HG02678 (cell line): ENCODE data around the gene CD2.

Source experiments
- ATAC-seq: cut with Tn5 transposase; IDR thresholded peaks from one replicate; pipeline ENCODE4 v1.9.1; 2021; ENCODE audit warnings: mild to moderate bottlenecking, moderate library complexity; ENCODE audit not compliant: unreplicated experiment

Gene CD2

GRCh38 chr1:116771997-116772647 lies 17.9 kb downstream of the CD2 start:
- ATAC-seq: no peak

- no peak for ATAC-seq
Observed at GRCh38 chr1:116772648-116773045, 18.4 kb downstream of the CD2 start.

GRCh38 chr1:116775116-116775752 lies 21.0 kb downstream of the CD2 start:
- no peak for ATAC-seq

- ATAC-seq: no peak
Observed at GRCh38 chr1:116777831-116778830, 23.9 kb downstream of the CD2 start.

GRCh38 chr1:116781034-116781433 lies 26.8 kb downstream of the CD2 start:
- ATAC-seq: no peak

GRCh38 chr1:116785006-116785405 lies 30.8 kb downstream of the CD2 start:
- ATAC-seq: no peak

- ATAC-seq: no peak
Observed at GRCh38 chr1:116786049-116786448, 31.8 kb downstream of the CD2 start.

GRCh38 chr1:116791727-116792126 lies 37.5 kb downstream of the CD2 start:
- ATAC-seq: no peak

- no peak for ATAC-seq
Observed at GRCh38 chr1:116793357-116793935, 39.2 kb downstream of the CD2 start.

GRCh38 chr1:116794371-116794770 lies 40.1 kb downstream of the CD2 start:
- ATAC-seq: no peak

GRCh38 chr1:116794804-116795481 lies 40.7 kb downstream of the CD2 start:
- peak; percentile 87 for ATAC-seq

GRCh38 chr1:116795482-116795829 lies 41.2 kb downstream of the CD2 start:
- ATAC-seq: no peak

- ATAC-seq: no peak
Observed at GRCh38 chr1:116804736-116805135, 50.5 kb downstream of the CD2 start.

GRCh38 chr1:116805398-116805797 lies 51.2 kb downstream of the CD2 start:
- no peak for ATAC-seq

- peak; percentile 83 for ATAC-seq
Observed at GRCh38 chr1:116806245-116806644, 52.0 kb downstream of the CD2 start.

GRCh38 chr1:116806671-116807070 lies 52.4 kb downstream of the CD2 start:
- ATAC-seq: no peak

GRCh38 chr1:116807394-116808199 lies 53.4 kb downstream of the CD2 start:
- no peak for ATAC-seq

GRCh38 chr1:116808200-116808847 lies 54.1 kb downstream of the CD2 start:
- ATAC-seq: no peak

- ATAC-seq: no peak
Observed at GRCh38 chr1:116808848-116809508, 54.7 kb downstream of the CD2 start.
